Measurements from ENCODE around the gene MDFI.

MDFI gene

GRCh38 chr6:41689171-41690008 lies 51.1 kb downstream of the MDFI start:
- H3K27ac ChIP-seq, result no peak overlapping the region
- TF ChIP-seq CTCF (IDR thresholded peaks at IDR 0.05) (no peak), ZFX (IDR thresholded peaks at IDR 0.05; ENCODE audit: borderline replicate concordance) (no peak)

- TF ChIP-seq ZFX (IDR thresholded peaks at IDR 0.05; ENCODE audit: borderline replicate concordance), result no peak
- TF ChIP-seq CTCF (IDR thresholded peaks at IDR 0.05), result no peak
- no peak overlapping the region for H3K27ac ChIP-seq
These were observed 52.5 kb downstream of the MDFI start for GRCh38 chr6:41690541-41691330.

- H3K27ac ChIP-seq, result no peak overlapping the region
- TF ChIP-seq CTCF (IDR thresholded peaks at IDR 0.05), result no peak
- no peak for TF ChIP-seq ZFX (IDR thresholded peaks at IDR 0.05; ENCODE audit: borderline replicate concordance)
These were observed 53.3 kb downstream of the MDFI start for GRCh38 chr6:41691426-41692079.

GRCh38 chr6:41692080-41692675 lies 53.9 kb downstream of the MDFI start:
- no peak for TF ChIP-seq CTCF (IDR thresholded peaks at IDR 0.05)
- no peak for TF ChIP-seq ZFX (IDR thresholded peaks at IDR 0.05; ENCODE audit: borderline replicate concordance)

GRCh38 chr6:41692730-41693129 lies 54.5 kb downstream of the MDFI start:
- TF ChIP-seq ZFX (IDR thresholded peaks at IDR 0.05; ENCODE audit: borderline replicate concordance) (no peak), CTCF (IDR thresholded peaks at IDR 0.05) (no peak)
- H3K27ac ChIP-seq, result no peak overlapping the region

More at GRCh38 chr6:41692080-41692675, 53.9 kb downstream of the MDFI start:
- H3K27ac ChIP-seq, result no peak overlapping the region

- no peak overlapping the region for H3K27ac ChIP-seq
- TF ChIP-seq ZFX (IDR thresholded peaks at IDR 0.05; ENCODE audit: borderline replicate concordance) (no peak), CTCF (IDR thresholded peaks at IDR 0.05) (no peak)
These were observed 55.3 kb downstream of the MDFI start for GRCh38 chr6:41693281-41694240.
